HEK293T (cell line): ENCODE data around the gene TBX21.

Source experiments
- BHLHE40 ChIP-seq: fragments of 450-650 bp; IDR thresholded peaks from 2 replicates; pipeline ENCODE4 v1.6.1; 2016; ENCODE audit warnings: mild to moderate bottlenecking, moderate library complexity, borderline replicate concordance
- FOXK2 ChIP-seq: fragments of 450-650 bp; IDR thresholded peaks from 2 replicates; pipeline ENCODE4 v1.6.1; 2016; ENCODE audit warnings: mild to moderate bottlenecking
- HDGF ChIP-seq: fragments of 450-650 bp; IDR thresholded peaks from 2 replicates; pipeline ENCODE4 v1.6.1; 2017; ENCODE audit warnings: antibody characterized with exemption, borderline replicate concordance
- NFRKB ChIP-seq: fragments of 450-650 bp; IDR thresholded peaks from 2 replicates; pipeline ENCODE4 v1.6.1; 2016; ENCODE audit warnings: mild to moderate bottlenecking, moderate library complexity
- SP1 ChIP-seq: fragments of 450-650 bp; IDR thresholded peaks from 2 replicates; pipeline ENCODE4 v1.6.1; 2017
- SUZ12 ChIP-seq: fragments of 450-650 bp; IDR thresholded peaks from 2 replicates; pipeline ENCODE4 v1.6.1; 2016; ENCODE audit warnings: mild to moderate bottlenecking

GRCh38 chr17:47732399-47733046, 513 bp upstream of the TBX21 start:
- TF ChIP-seq NFRKB (no peak), SUZ12 (no peak), HDGF (no peak), SP1 (no peak), BHLHE40 (no peak), FOXK2 (no peak)
